ENCODE results near the gene KRT13. TPM values are rescaled to one million over a fixed set of nuclear protein-coding genes. Genes with fewer than 3 reads are reported as not detected.

The KRT13 gene
- total RNA-seq, 1 donor from 2014 or later = not detected

- H3K4me3 ChIP-seq (ENCODE audit: low read length in 3 of 3) = no peak overlapping the region
- H3K9me3 ChIP-seq (ENCODE audit: control insufficient read depth in 3 of 3, low read length in 3 of 3) = no peaks in the 10 kb centered on the region
- peaks cover 0 to 17% (median 13%) of the 10 kb centered on the region in 3 donors for H3K27me3 ChIP-seq (ENCODE audit: control insufficient read depth in 3 of 3, insufficient read depth in 3 of 3, low read length in 3 of 3)
- no peaks in the 10 kb centered on the region for H3K4me1 ChIP-seq (ENCODE audit: control insufficient read depth in 3 of 3, insufficient read depth in 3 of 3, low read length in 3 of 3)
- no peak overlapping the region for H3K27ac ChIP-seq (ENCODE audit: low read depth, low read length)
- no peaks in the 10 kb centered on the region for H3K36me3 ChIP-seq (ENCODE audit: control insufficient read depth in 3 of 3, insufficient read depth in 3 of 3, low read length in 3 of 3)
- H3K9ac ChIP-seq (ENCODE audit: low read depth in 1 of 3, low read length in 3 of 3) = no peak overlapping the region
Observed at GRCh38 chr17:41511716-41512115, 6.3 kb upstream of the KRT13 start.

DNA sequence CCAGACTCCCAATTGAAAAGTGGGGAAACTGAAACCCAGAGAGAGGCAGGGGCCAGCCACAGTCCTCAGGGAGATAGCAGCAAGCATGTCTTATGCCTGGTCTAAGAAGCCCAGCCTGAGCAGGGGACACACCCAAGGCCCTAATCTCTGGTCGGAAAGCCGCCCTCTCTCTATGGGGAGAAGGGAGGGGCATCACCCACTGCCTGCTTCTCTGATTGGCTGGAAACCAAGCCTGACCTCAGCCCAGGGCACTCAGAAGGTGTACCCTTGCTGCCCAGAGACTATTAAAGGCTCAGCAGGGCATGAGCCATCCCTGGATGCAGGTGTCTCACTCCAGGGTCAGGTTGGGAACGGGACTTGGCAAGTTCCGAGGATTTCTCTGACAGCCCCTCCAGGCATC lies 5.7 kb upstream of the KRT13 start:
- Histone ChIP-seq H3K4me3 (ENCODE audit: low read length in 3 of 3) (no peak overlapping the region), H3K9me3 (ENCODE audit: control insufficient read depth in 3 of 3, low read length in 3 of 3) (no peaks in the 10 kb centered on the region), H3K4me1 (ENCODE audit: control insufficient read depth in 3 of 3, insufficient read depth in 3 of 3, low read length in 3 of 3) (no peaks in the 10 kb centered on the region), H3K27me3 (ENCODE audit: control insufficient read depth in 3 of 3, insufficient read depth in 3 of 3, low read length in 3 of 3) (peaks cover 0 to 12% (median 7%) of the 10 kb centered on the region in 3 donors), H3K27ac (ENCODE audit: low read depth, low read length) (no peak overlapping the region), H3K9ac (ENCODE audit: low read depth in 1 of 3, low read length in 3 of 3) (no peak overlapping the region), H3K36me3 (ENCODE audit: control insufficient read depth in 3 of 3, insufficient read depth in 3 of 3, low read length in 3 of 3) (no peaks in the 10 kb centered on the region)

GRCh38 chr17:41510251-41511065 lies 5.0 kb upstream of the KRT13 start:
- no peak overlapping the region for H3K4me3 ChIP-seq (ENCODE audit: low read length in 3 of 3)
- no peak overlapping the region for H3K27ac ChIP-seq (ENCODE audit: low read depth, low read length)
- peaks cover 0 to 8% (median 6%) of the 10 kb centered on the region in 3 donors for H3K27me3 ChIP-seq (ENCODE audit: control insufficient read depth in 3 of 3, insufficient read depth in 3 of 3, low read length in 3 of 3)
- no peaks in the 10 kb centered on the region for H3K4me1 ChIP-seq (ENCODE audit: control insufficient read depth in 3 of 3, insufficient read depth in 3 of 3, low read length in 3 of 3)
- no peak overlapping the region for H3K9ac ChIP-seq (ENCODE audit: low read depth in 1 of 3, low read length in 3 of 3)
- no peaks in the 10 kb centered on the region for H3K36me3 ChIP-seq (ENCODE audit: control insufficient read depth in 3 of 3, insufficient read depth in 3 of 3, low read length in 3 of 3)
- no peaks in the 10 kb centered on the region for H3K9me3 ChIP-seq (ENCODE audit: control insufficient read depth in 3 of 3, low read length in 3 of 3)

- Histone ChIP-seq H3K27ac (ENCODE audit: low read depth, low read length) (no peak overlapping the region), H3K36me3 (ENCODE audit: control insufficient read depth in 3 of 3, insufficient read depth in 3 of 3, low read length in 3 of 3) (no peaks in the 10 kb centered on the region), H3K27me3 (ENCODE audit: control insufficient read depth in 3 of 3, insufficient read depth in 3 of 3, low read length in 3 of 3) (peaks cover 0 to 10% (median 9%) of the 10 kb centered on the region in 3 donors), H3K4me3 (ENCODE audit: low read length in 3 of 3) (no peak overlapping the region), H3K4me1 (ENCODE audit: control insufficient read depth in 3 of 3, insufficient read depth in 3 of 3, low read length in 3 of 3) (no peaks in the 10 kb centered on the region), H3K9ac (ENCODE audit: low read depth in 1 of 3, low read length in 3 of 3) (no peak overlapping the region), H3K9me3 (ENCODE audit: control insufficient read depth in 3 of 3, low read length in 3 of 3) (no peaks in the 10 kb centered on the region)
Observed at GRCh38 chr17:41507315-41507880, 2.0 kb upstream of the KRT13 start.

- Histone ChIP-seq H3K4me3 (ENCODE audit: low read length in 3 of 3) (no peak overlapping the region), H3K4me1 (ENCODE audit: control insufficient read depth in 3 of 3, insufficient read depth in 3 of 3, low read length in 3 of 3) (no peaks in the 10 kb centered on the region), H3K27ac (ENCODE audit: low read depth, low read length) (no peak overlapping the region), H3K36me3 (ENCODE audit: control insufficient read depth in 3 of 3, insufficient read depth in 3 of 3, low read length in 3 of 3) (no peaks in the 10 kb centered on the region), H3K27me3 (ENCODE audit: control insufficient read depth in 3 of 3, insufficient read depth in 3 of 3, low read length in 3 of 3) (peaks cover 0 to 12% (median 10%) of the 10 kb centered on the region in 3 donors), H3K9ac (ENCODE audit: low read depth in 1 of 3, low read length in 3 of 3) (no peak overlapping the region), H3K9me3 (ENCODE audit: control insufficient read depth in 3 of 3, low read length in 3 of 3) (no peaks in the 10 kb centered on the region)
Observed at GRCh38 chr17:41505809-41506767, 676 bp upstream of the KRT13 start.

DNA sequence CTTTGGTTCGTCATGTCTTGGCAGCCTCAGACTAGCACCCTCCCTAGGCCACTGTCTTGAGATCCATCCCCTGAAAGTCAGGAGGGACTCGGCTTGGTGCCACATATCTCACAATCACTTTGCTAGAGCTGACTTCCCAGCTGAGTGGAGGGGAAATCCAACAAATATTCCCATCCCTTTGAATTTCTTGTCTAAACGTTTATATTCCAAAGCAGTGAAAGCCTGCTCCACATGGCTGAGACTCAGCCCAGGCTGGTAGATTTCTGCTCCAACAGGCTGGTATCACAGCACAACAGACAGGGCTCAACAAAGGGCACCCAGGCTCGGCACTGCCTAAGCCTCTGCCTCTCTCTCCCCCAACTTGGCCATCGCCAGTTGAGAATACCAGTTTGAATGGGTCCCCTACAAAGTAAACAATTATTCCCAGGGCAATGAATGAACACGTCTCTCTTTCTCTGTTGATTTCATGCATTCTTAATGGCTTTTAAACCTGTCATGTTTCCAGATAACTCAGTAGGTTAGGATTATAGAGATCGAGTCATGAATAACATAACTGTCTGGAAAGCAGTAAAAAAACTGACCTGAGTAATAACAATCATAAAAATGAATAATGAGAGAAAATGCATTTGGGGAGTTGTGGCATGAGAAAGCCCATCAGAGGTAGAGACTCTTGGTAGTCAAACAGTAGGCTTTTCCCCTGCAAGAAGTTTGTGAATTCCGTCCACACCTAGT lies 1.0 kb downstream of the KRT13 start:
- Histone ChIP-seq H3K27me3 (ENCODE audit: control insufficient read depth in 3 of 3, insufficient read depth in 3 of 3, low read length in 3 of 3) (peaks cover 0 to 15% (median 12%) of the 10 kb centered on the region in 3 donors), H3K9ac (ENCODE audit: low read depth in 1 of 3, low read length in 3 of 3) (no peak overlapping the region), H3K4me3 (ENCODE audit: low read length in 3 of 3) (no peak overlapping the region), H3K9me3 (ENCODE audit: control insufficient read depth in 3 of 3, low read length in 3 of 3) (no peaks in the 10 kb centered on the region), H3K4me1 (ENCODE audit: control insufficient read depth in 3 of 3, insufficient read depth in 3 of 3, low read length in 3 of 3) (no peaks in the 10 kb centered on the region), H3K36me3 (ENCODE audit: control insufficient read depth in 3 of 3, insufficient read depth in 3 of 3, low read length in 3 of 3) (no peaks in the 10 kb centered on the region), H3K27ac (ENCODE audit: low read depth, low read length) (no peak overlapping the region)

- Histone ChIP-seq H3K27me3 (ENCODE audit: control insufficient read depth in 3 of 3, insufficient read depth in 3 of 3, low read length in 3 of 3) (peaks cover 0 to 23% (median 12%) of the 10 kb centered on the region in 3 donors), H3K4me3 (ENCODE audit: low read length in 3 of 3) (no peak overlapping the region), H3K9ac (ENCODE audit: low read depth in 1 of 3, low read length in 3 of 3) (no peak overlapping the region), H3K27ac (ENCODE audit: low read depth, low read length) (no peak overlapping the region), H3K4me1 (ENCODE audit: control insufficient read depth in 3 of 3, insufficient read depth in 3 of 3, low read length in 3 of 3) (no peaks in the 10 kb centered on the region), H3K9me3 (ENCODE audit: control insufficient read depth in 3 of 3, low read length in 3 of 3) (no peaks in the 10 kb centered on the region), H3K36me3 (ENCODE audit: control insufficient read depth in 3 of 3, insufficient read depth in 3 of 3, low read length in 3 of 3) (no peaks in the 10 kb centered on the region)
Observed at GRCh38 chr17:41503202-41503601, 2.2 kb downstream of the KRT13 start.

DNA sequence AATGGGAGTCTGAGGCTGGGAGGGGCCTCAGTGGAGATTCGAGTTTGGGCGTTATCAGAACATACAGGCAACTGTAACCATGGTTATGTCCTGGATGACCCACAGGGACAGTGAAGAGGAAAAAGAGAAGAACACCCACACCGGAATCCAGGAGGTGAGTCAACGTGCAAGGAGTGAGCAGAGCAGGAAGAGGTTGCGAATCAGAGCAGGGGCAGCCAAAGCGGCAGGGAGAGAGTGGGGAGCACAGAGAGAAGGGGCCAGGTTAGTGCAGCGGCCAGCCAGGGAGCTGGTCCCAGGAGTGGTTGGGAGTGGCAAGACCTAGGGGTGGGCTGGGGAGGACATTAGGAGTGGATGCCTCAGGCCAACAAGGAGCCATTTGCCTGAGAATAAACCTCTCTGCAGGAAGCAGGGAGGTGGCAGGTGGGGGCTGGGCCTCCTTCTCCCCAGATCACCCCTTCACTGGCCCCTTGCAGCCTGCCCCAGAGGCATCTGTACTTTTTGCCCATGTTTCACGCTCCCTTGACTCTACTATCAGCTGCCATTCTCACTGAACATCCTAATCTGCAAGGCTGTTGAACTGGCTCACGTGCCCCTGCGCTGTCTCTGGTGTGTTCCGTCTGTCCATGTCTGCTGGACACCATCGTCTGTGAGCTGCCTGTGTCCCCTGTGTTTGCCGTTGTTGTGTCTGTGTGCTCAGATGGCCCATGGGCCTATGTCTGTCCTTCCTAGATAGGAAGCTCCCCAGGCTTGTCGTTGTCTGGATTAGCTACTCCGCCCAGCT lies 5.1 kb downstream of the KRT13 start:
- Histone ChIP-seq H3K36me3 (ENCODE audit: control insufficient read depth in 3 of 3, insufficient read depth in 3 of 3, low read length in 3 of 3) (no peaks in the 10 kb centered on the region), H3K27me3 (ENCODE audit: control insufficient read depth in 3 of 3, insufficient read depth in 3 of 3, low read length in 3 of 3) (peaks cover 0 to 17% (median 7%) of the 10 kb centered on the region in 3 donors), H3K9ac (ENCODE audit: low read depth in 1 of 3, low read length in 3 of 3) (no peak overlapping the region), H3K4me3 (ENCODE audit: low read length in 3 of 3) (no peak overlapping the region), H3K4me1 (ENCODE audit: control insufficient read depth in 3 of 3, insufficient read depth in 3 of 3, low read length in 3 of 3) (no peaks in the 10 kb centered on the region), H3K9me3 (ENCODE audit: control insufficient read depth in 3 of 3, low read length in 3 of 3) (no peaks in the 10 kb centered on the region), H3K27ac (ENCODE audit: low read depth, low read length) (no peak overlapping the region)

DNA sequence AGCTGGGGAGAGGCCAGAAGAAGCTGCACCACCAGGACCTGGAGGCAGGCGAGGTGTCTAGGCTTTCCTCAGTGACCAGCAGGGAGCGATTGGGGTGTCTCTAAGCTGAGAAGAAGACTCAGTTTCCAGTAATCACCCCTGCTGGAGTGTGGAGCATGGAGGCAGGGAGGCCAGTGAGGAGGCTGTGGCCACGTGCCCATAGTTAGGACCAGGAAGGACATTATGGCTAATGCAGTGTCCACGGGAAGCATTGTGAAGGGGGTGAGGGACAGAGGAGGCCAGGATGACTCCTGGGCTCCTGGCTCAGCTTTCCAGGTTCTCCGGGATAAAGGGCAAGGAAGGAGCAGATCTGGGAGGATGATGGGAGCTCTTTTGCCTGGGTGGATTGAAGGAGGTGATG lies 5.7 kb downstream of the KRT13 start:
- Histone ChIP-seq H3K27me3 (ENCODE audit: control insufficient read depth in 3 of 3, insufficient read depth in 3 of 3, low read length in 3 of 3) (peaks cover 0 to 14% (median 6%) of the 10 kb centered on the region in 3 donors), H3K4me3 (ENCODE audit: low read length in 3 of 3) (no peak overlapping the region), H3K36me3 (ENCODE audit: control insufficient read depth in 3 of 3, insufficient read depth in 3 of 3, low read length in 3 of 3) (no peaks in the 10 kb centered on the region), H3K9ac (ENCODE audit: low read depth in 1 of 3, low read length in 3 of 3) (no peak overlapping the region), H3K9me3 (ENCODE audit: control insufficient read depth in 3 of 3, low read length in 3 of 3) (no peaks in the 10 kb centered on the region), H3K4me1 (ENCODE audit: control insufficient read depth in 3 of 3, insufficient read depth in 3 of 3, low read length in 3 of 3) (peaks cover 0 to 3% (median under 1%) of the 10 kb centered on the region in 3 donors), H3K27ac (ENCODE audit: low read depth, low read length) (no peak overlapping the region)

Data from skeletal muscle tissue (tissue), 4 donors.